ENCODE measurements around the gene BTBD16. TPM values are rescaled to one million over a fixed set of nuclear protein-coding genes. Genes with fewer than 3 reads are reported as not detected.

BTBD16 gene
- total RNA-seq, 1 donor from 2014 or later, result 1.3 TPM

- TF ChIP-seq CTCF (conservative IDR thresholded peaks at IDR 0.05; ENCODE audit: low read depth, low read length), result no peak
- no peak overlapping the region for H3K4me3 ChIP-seq (ENCODE audit: low read depth, low read length)
- DNase-seq (ENCODE audit: low read depth), result no peak
Observed at GRCh38 chr10:122239578-122240257, 31.4 kb upstream of the BTBD16 start.

DNA sequence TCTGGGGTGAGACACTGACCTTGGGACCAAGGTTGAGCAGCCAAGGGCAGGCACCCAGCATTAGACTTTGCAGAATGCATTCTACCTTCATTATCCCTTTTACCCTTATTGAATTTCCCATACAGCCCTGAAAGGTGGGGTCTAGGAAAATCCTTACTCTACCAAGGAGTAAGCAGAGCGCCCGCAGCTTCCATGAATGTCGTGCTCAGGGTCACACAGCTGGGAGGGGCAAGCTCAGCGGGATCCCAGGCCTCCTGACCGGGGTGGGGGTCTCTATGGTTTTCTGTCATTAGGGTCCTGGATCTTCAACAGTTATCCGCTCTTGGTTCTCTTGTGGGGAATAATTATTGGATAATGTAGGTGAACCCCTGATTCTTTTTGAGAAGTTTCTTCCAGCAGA is 30.7 kb upstream of the BTBD16 start:
- no peak for TF ChIP-seq CTCF (conservative IDR thresholded peaks at IDR 0.05; ENCODE audit: low read depth, low read length)
- no peak for DNase-seq (ENCODE audit: low read depth)
- no peak overlapping the region for H3K4me3 ChIP-seq (ENCODE audit: low read depth, low read length)

DNA sequence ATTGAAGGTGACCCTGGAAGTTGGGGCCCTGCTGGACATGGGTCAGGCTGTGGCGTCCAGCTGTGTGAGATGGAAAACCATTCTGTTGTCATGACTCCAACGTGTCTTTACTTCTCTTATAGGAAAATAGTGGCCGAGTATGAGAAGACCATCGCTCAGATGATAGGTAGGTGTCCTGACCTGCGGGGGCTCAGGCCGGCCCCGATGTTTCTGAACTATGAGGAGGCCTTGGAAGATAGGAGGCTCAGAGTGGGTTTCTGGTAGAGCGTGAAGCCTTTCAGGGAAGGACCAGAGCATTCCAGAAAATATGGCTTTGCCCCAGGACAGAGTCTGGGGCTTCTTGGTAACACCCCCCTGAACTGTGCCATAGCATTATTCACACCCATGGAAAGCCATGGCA is 29.3 kb upstream of the BTBD16 start:
- TF ChIP-seq CTCF (conservative IDR thresholded peaks at IDR 0.05; ENCODE audit: low read depth, low read length), result no peak
- DNase-seq (ENCODE audit: low read depth), result no peak
- no peak overlapping the region for H3K4me3 ChIP-seq (ENCODE audit: low read depth, low read length)

GRCh38 chr10:122243550-122243949 is 27.5 kb upstream of the BTBD16 start:
- no peak for TF ChIP-seq CTCF (conservative IDR thresholded peaks at IDR 0.05; ENCODE audit: low read depth, low read length)
- DNase-seq (ENCODE audit: low read depth), result no peak
- no peak overlapping the region for H3K4me3 ChIP-seq (ENCODE audit: low read depth, low read length)

GRCh38 chr10:122244001-122244975 is 26.8 kb upstream of the BTBD16 start:
- H3K4me3 ChIP-seq (ENCODE audit: low read depth, low read length), result no peak overlapping the region
- no peak for TF ChIP-seq CTCF (conservative IDR thresholded peaks at IDR 0.05; ENCODE audit: low read depth, low read length)
- DNase-seq (ENCODE audit: low read depth), result no peak

DNA sequence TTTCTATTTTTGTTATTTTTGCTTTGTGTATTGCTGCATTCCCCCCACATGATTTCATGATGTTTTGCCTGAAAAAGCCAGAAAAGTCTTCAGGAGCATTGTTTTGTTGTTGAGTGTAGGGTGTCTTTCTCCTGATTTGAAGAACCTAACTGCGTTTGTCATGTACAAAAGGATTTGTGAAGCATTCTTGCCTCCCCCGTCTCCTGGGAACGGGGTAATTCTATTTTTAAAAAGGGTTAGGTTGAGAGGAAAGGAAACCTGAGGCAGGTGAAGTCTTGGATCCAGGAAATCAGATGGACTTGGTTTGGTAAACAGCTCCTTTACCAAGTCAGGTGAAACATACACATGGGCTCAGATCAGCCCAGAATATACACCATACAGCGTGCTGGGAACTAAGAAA is 26.0 kb upstream of the BTBD16 start:
- no peak for TF ChIP-seq CTCF (conservative IDR thresholded peaks at IDR 0.05; ENCODE audit: low read depth, low read length)
- no peak overlapping the region for H3K4me3 ChIP-seq (ENCODE audit: low read depth, low read length)
- no peak for DNase-seq (ENCODE audit: low read depth)
